Inferior parietal cortex (tissue), 1 donor: ENCODE results near the gene GPD2.
"Not testable (repeated sequence)": the region's sequence is repeated elsewhere in the genome, so short reads cannot be mapped to it uniquely, and the experiment has no call there.

Source experiments
- DNase-seq: peaks from one replicate; pipeline ENCODE4 v3.0.0-alpha.2; 2016; ENCODE audit errors: extremely low spot score

The GPD2 gene

GRCh38 chr2:156476021-156476849, 40.1 kb downstream of the GPD2 start:
- no peak for DNase-seq

- DNase-seq: no peak
Observed at GRCh38 chr2:156476850-156477206, 40.6 kb downstream of the GPD2 start.

- DNase-seq: no peak
Observed at GRCh38 chr2:156480376-156480775, 44.2 kb downstream of the GPD2 start.

GRCh38 chr2:156481312-156481711, 45.1 kb downstream of the GPD2 start:
- DNase-seq: no peak

GRCh38 chr2:156483741-156484173, 47.6 kb downstream of the GPD2 start:
- DNase-seq: no peak

- DNase-seq: no peak
Observed at GRCh38 chr2:156486147-156486546, 50.0 kb downstream of the GPD2 start.

GRCh38 chr2:156486614-156487013, 50.4 kb downstream of the GPD2 start:
- no peak for DNase-seq

GRCh38 chr2:156489195-156489594, 53.0 kb downstream of the GPD2 start:
- no peak for DNase-seq

- no peak for DNase-seq
Observed at GRCh38 chr2:156489750-156490465, 53.7 kb downstream of the GPD2 start.

GRCh38 chr2:156490466-156490840, 54.3 kb downstream of the GPD2 start:
- no peak for DNase-seq

GRCh38 chr2:156491176-156491575, 55.0 kb downstream of the GPD2 start:
- no peak for DNase-seq

- DNase-seq: no peak
Observed at GRCh38 chr2:156492979-156493378, 56.8 kb downstream of the GPD2 start.

- DNase-seq: not testable (repeated sequence)
Observed at GRCh38 chr2:156495998-156496397, 59.8 kb downstream of the GPD2 start.

- no peak for DNase-seq
Observed at GRCh38 chr2:156505696-156506095, 69.5 kb downstream of the GPD2 start.

- DNase-seq: no peak
Observed at GRCh38 chr2:156511122-156511521, 74.9 kb downstream of the GPD2 start.

- no peak for DNase-seq
Observed at GRCh38 chr2:156511803-156512202, 75.6 kb downstream of the GPD2 start.

GRCh38 chr2:156512451-156512850, 76.3 kb downstream of the GPD2 start:
- no peak for DNase-seq

- no peak for DNase-seq
Observed at GRCh38 chr2:156513219-156513618, 77.0 kb downstream of the GPD2 start.

- DNase-seq: no peak
Observed at GRCh38 chr2:156517419-156517818, 81.2 kb downstream of the GPD2 start.

- DNase-seq: no peak
Observed at GRCh38 chr2:156518138-156518537, 82.0 kb downstream of the GPD2 start.

- DNase-seq: no peak
Observed at GRCh38 chr2:156522864-156523440, 86.8 kb downstream of the GPD2 start.

- no peak for DNase-seq
Observed at GRCh38 chr2:156526950-156527636, 90.9 kb downstream of the GPD2 start.
